Karpas-422 (cell line): ENCODE results near the gene SMTNL1. TPM values are rescaled to one million over a fixed set of nuclear protein-coding genes. Genes with fewer than 3 reads are reported as not detected.

Experiments used
- DNase-seq: peaks from one replicate; pipeline ENCODE4 v3.0.0-alpha.2; 2015
- H2AFZ ChIP-seq: fragments of 200-600 bp; sonication (generic); 2 replicates; pipeline ENCODE4 v1.6.1; 2014; ENCODE audit warnings: antibody characterized with exemption, low read length, mixed read lengths
- H3K27ac ChIP-seq: fragments of 200-600 bp; sonication (generic); 2 replicates; pipeline ENCODE4 v1.5.1; 2014; ENCODE audit warnings: mild to moderate bottlenecking, low read length, moderate library complexity
- H3K27me3 ChIP-seq: fragments of 200-600 bp; sonication (generic); 2 replicates; pipeline ENCODE4 v1.6.1; 2014; ENCODE audit warnings: low read length, mixed read lengths
- H3K36me3 ChIP-seq: fragments of 200-600 bp; sonication (generic); 2 replicates; pipeline ENCODE4 v1.6.1; 2014; ENCODE audit warnings: low read length, mixed read lengths; ENCODE audit not compliant: insufficient read depth
- H3K4me1 ChIP-seq: fragments of 200-600 bp; sonication (generic); 2 replicates; pipeline ENCODE4 v1.6.1; 2014; ENCODE audit warnings: mild to moderate bottlenecking, low read length, mixed read lengths
- H3K4me2 ChIP-seq: fragments of 200-600 bp; sonication (generic); 2 replicates; pipeline ENCODE4 v1.6.1; 2014; ENCODE audit warnings: low read length, low read depth, mild to moderate bottlenecking; ENCODE audit not compliant: poor library complexity, severe bottlenecking
- H3K4me3 ChIP-seq: fragments of 200-600 bp; sonication (generic); 2 replicates; pipeline ENCODE4 v1.5.1; 2014; ENCODE audit warnings: mild to moderate bottlenecking, antibody characterized with exemption, low read length, mixed read lengths
- H3K79me2 ChIP-seq: fragments of 200-600 bp; sonication (generic); 2 replicates; pipeline ENCODE4 v1.6.1; 2014; ENCODE audit warnings: mild to moderate bottlenecking, low read length, mixed read lengths
- H3K9ac ChIP-seq: fragments of 200-600 bp; sonication (generic); 2 replicates; pipeline ENCODE4 v1.6.0; 2014; ENCODE audit warnings: low read length
- H3K9me2 ChIP-seq: fragments of 200-600 bp; sonication (generic), shearing (Covaris generic); replicated peaks from 2 replicates; pipeline ENCODE4 v1.6.0; 2014; ENCODE audit warnings: mild to moderate bottlenecking, low read length, moderate library complexity; ENCODE audit not compliant: insufficient read depth
- H3K9me3 ChIP-seq: fragments of 300-700, 200-600 bp; sonication (generic); 2 replicates; pipeline ENCODE4 v1.6.1; 2014; ENCODE audit warnings: low read length, mixed read lengths
- H4K20me1 ChIP-seq: fragments of 200-600 bp; sonication (generic); 2 replicates; pipeline ENCODE4 v1.6.1; 2014; ENCODE audit warnings: mild to moderate bottlenecking, antibody characterized with exemption, low read length, low read depth; ENCODE audit not compliant: insufficient read depth
- total RNA-seq: library from RNA; depleted of rRNA; stranded (reverse); fragments of >200 nt; shearing (Covaris generic); gene quantifications from 2 replicates; pipeline ENCODE4 v1.2.3, GENCODE V29; 2014; ENCODE audit warnings: low replicate concordance; rRNA removed

The SMTNL1 gene
- total RNA-seq, result not detected in 2 replicates

GRCh38 chr11:57536947-57537619, at the start of gene SMTNL1:
Gene SMTNL1, plus strand, starts transcription at chr11:57537595. Its CDS starts 5,048 bp downstream, at chr11:57542643.
- Histone ChIP-seq H3K9me2 (no peaks in the 10 kb centered on the region), H3K4me1 (no peaks in the 10 kb centered on the region; the same call in 1 of the 2 replicates), H3K27ac (no peak within 1 kb of the TSS), H3K9ac (no peak within 1 kb of the TSS), H3K4me2 (no peak within 1 kb of the TSS), H3K9me3 (no peaks in the 10 kb centered on the region), H3K4me3 (no peak within 1 kb of the TSS), H3K27me3 (no peaks in the 10 kb centered on the region), H3K36me3 (no peaks in the 10 kb centered on the region), H3K79me2 (no peaks in the 10 kb centered on the region), H4K20me1 (no peaks in the 10 kb centered on the region), H2AFZ (no peak within 1 kb of the TSS)
- DNase-seq, result no peak

- H3K4me1 ChIP-seq, result peaks cover 24% of the 10 kb centered on the region
- H3K79me2 ChIP-seq, result no peaks in the 10 kb centered on the region
- no peak overlapping the region for H3K27ac ChIP-seq
- H3K9ac ChIP-seq, result no peak overlapping the region
- H3K9me2 ChIP-seq, result no peaks in the 10 kb centered on the region
- no peak overlapping the region for H2AFZ ChIP-seq
- peaks cover 66% of the 10 kb centered on the region for H3K36me3 ChIP-seq
- H3K4me3 ChIP-seq, result no peak overlapping the region
- no peaks in the 10 kb centered on the region; the same call in 1 of the 2 replicates for H4K20me1 ChIP-seq
- DNase-seq, result no peak
- no peak overlapping the region for H3K4me2 ChIP-seq
- H3K9me3 ChIP-seq, result no peaks in the 10 kb centered on the region
- H3K27me3 ChIP-seq, result no peaks in the 10 kb centered on the region
Measured at GRCh38 chr11:57487920-57488659, 49.3 kb upstream of the SMTNL1 start.

- H3K79me2 ChIP-seq, result no peaks in the 10 kb centered on the region
- H4K20me1 ChIP-seq, result no peaks in the 10 kb centered on the region; the same call in 1 of the 2 replicates
- H3K9me3 ChIP-seq, result no peaks in the 10 kb centered on the region
- H3K4me3 ChIP-seq, result no peak overlapping the region
- H3K36me3 ChIP-seq, result peaks cover 41% of the 10 kb centered on the region
- peaks cover 5% of the 10 kb centered on the region for H3K4me1 ChIP-seq
- no peak overlapping the region for H2AFZ ChIP-seq
- no peak overlapping the region for H3K9ac ChIP-seq
- DNase-seq, result no peak
- H3K27me3 ChIP-seq, result no peaks in the 10 kb centered on the region
- no peak overlapping the region for H3K4me2 ChIP-seq
- H3K9me2 ChIP-seq, result no peaks in the 10 kb centered on the region
- H3K27ac ChIP-seq, result no peak overlapping the region
Measured at GRCh38 chr11:57490456-57491248, 46.7 kb upstream of the SMTNL1 start.

GRCh38 chr11:57491371-57492061, 45.9 kb upstream of the SMTNL1 start:
- no peak overlapping the region for H3K27ac ChIP-seq
- H3K4me3 ChIP-seq, result no peak overlapping the region
- H3K4me2 ChIP-seq, result no peak overlapping the region
- no peaks in the 10 kb centered on the region for H3K9me3 ChIP-seq
- no peaks in the 10 kb centered on the region; the same call in 1 of the 2 replicates for H4K20me1 ChIP-seq
- no peaks in the 10 kb centered on the region for H3K79me2 ChIP-seq
- H3K9me2 ChIP-seq, result no peaks in the 10 kb centered on the region
- H3K36me3 ChIP-seq, result peaks cover 43% of the 10 kb centered on the region
- no peaks in the 10 kb centered on the region; the same call in 1 of the 2 replicates for H3K4me1 ChIP-seq
- H3K27me3 ChIP-seq, result no peaks in the 10 kb centered on the region
- no peak overlapping the region for H3K9ac ChIP-seq
- no peak overlapping the region for H2AFZ ChIP-seq
- peak; percentile 81 for DNase-seq

- no peak overlapping the region for H3K4me3 ChIP-seq
- no peaks in the 10 kb centered on the region for H3K79me2 ChIP-seq
- no peaks in the 10 kb centered on the region for H3K27me3 ChIP-seq
- no peaks in the 10 kb centered on the region for H3K9me2 ChIP-seq
- no peaks in the 10 kb centered on the region; the same call in 1 of the 2 replicates for H3K4me1 ChIP-seq
- peak overlapping the region; percentile 84; the same call in 1 of the 2 replicates for H3K27ac ChIP-seq
- H3K9ac ChIP-seq, result peak overlapping the region; percentile 40; the same call in 1 of the 2 replicates
- peaks cover 40% of the 10 kb centered on the region for H3K36me3 ChIP-seq
- no peak overlapping the region for H2AFZ ChIP-seq
- H3K9me3 ChIP-seq, result no peaks in the 10 kb centered on the region
- no peaks in the 10 kb centered on the region; the same call in 1 of the 2 replicates for H4K20me1 ChIP-seq
- H3K4me2 ChIP-seq, result no peak overlapping the region
- peak; percentile 87 for DNase-seq
Measured at GRCh38 chr11:57493507-57494503, 43.6 kb upstream of the SMTNL1 start.

GRCh38 chr11:57496109-57496820, 41.1 kb upstream of the SMTNL1 start:
- Histone ChIP-seq H3K36me3 (peaks cover 34% of the 10 kb centered on the region), H3K9me3 (no peaks in the 10 kb centered on the region), H3K4me3 (no peak overlapping the region), H3K4me1 (no peaks in the 10 kb centered on the region; the same call in 1 of the 2 replicates), H3K27me3 (no peaks in the 10 kb centered on the region), H3K79me2 (no peaks in the 10 kb centered on the region), H4K20me1 (peaks cover 13% of the 10 kb centered on the region; the same call in 1 of the 2 replicates), H2AFZ (no peak overlapping the region), H3K4me2 (no peak overlapping the region), H3K9me2 (no peaks in the 10 kb centered on the region), H3K27ac (no peak overlapping the region), H3K9ac (no peak overlapping the region)
- DNase-seq, result no peak
